ACC112 (cell line): ENCODE results near the gene PAPLN.

Source experiments
- H2AFZ ChIP-seq: fragments of 200-600 bp; sonication (generic); one replicate; pipeline ENCODE4 v1.6.0; 2017; ENCODE audit warnings: antibody characterized with exemption, low read length; ENCODE audit not compliant: unreplicated experiment
- H3K27ac ChIP-seq: fragments of 200-600 bp; sonication (generic); 2 replicates; pipeline ENCODE4 v1.5.1; 2014; ENCODE audit warnings: low read depth, mild to moderate bottlenecking, antibody characterized with exemption, low read length, moderate library complexity
- H3K27me3 ChIP-seq: fragments of 200-600 bp; sonication (generic); 2 replicates; pipeline ENCODE4 v1.6.1; 2014; ENCODE audit warnings: mild to moderate bottlenecking, antibody characterized with exemption, low read length, moderate library complexity, mixed read lengths; ENCODE audit not compliant: insufficient read depth
- H3K36me3 ChIP-seq: fragments of 200-600 bp; sonication (generic); 2 replicates; pipeline ENCODE4 v1.6.1; 2016; ENCODE audit warnings: mild to moderate bottlenecking, antibody characterized with exemption, low read length, moderate library complexity, mixed read lengths; ENCODE audit not compliant: insufficient read depth
- H3K4me1 ChIP-seq: fragments of 200-600 bp; sonication (generic); one replicate; pipeline ENCODE4 v1.6.1; 2016; ENCODE audit warnings: low read length, mixed read lengths; ENCODE audit not compliant: insufficient read depth, unreplicated experiment, control insufficient read depth
- H3K4me3 ChIP-seq: fragments of 200-600 bp; sonication (generic); 2 replicates; pipeline ENCODE4 v1.5.1; 2014; ENCODE audit warnings: mild to moderate bottlenecking, low read depth, low read length
- H3K79me2 ChIP-seq: fragments of 200-600 bp; sonication (generic); one replicate; pipeline ENCODE4 v1.6.0; 2016; ENCODE audit warnings: low read length; ENCODE audit not compliant: control insufficient read depth, unreplicated experiment, insufficient read depth

The PAPLN gene

GRCh38 chr14:73238424-73238852 lies 1.1 kb downstream of the PAPLN start:
- Histone ChIP-seq H3K27me3 (peaks cover 29% of the 10 kb centered on the region), H3K79me2 (no peaks in the 10 kb centered on the region), H2AFZ (peak overlapping the region; percentile 48), H3K36me3 (no peaks in the 10 kb centered on the region), H3K4me1 (peaks cover 31% of the 10 kb centered on the region), H3K4me3 (peak overlapping the region; percentile 77), H3K27ac (no peak overlapping the region)

- Histone ChIP-seq H3K36me3 (no peaks in the 10 kb centered on the region), H2AFZ (no peak overlapping the region), H3K27ac (no peak overlapping the region), H3K4me1 (peaks cover 31% of the 10 kb centered on the region), H3K79me2 (no peaks in the 10 kb centered on the region), H3K27me3 (peaks cover 24% of the 10 kb centered on the region), H3K4me3 (peak overlapping the region; percentile 77)
Measured at GRCh38 chr14:73238941-73239340, 1.6 kb downstream of the PAPLN start.

- H3K79me2 ChIP-seq = no peaks in the 10 kb centered on the region
- H2AFZ ChIP-seq = no peak overlapping the region
- no peak overlapping the region for H3K27ac ChIP-seq
- no peaks in the 10 kb centered on the region for H3K36me3 ChIP-seq
- H3K4me1 ChIP-seq = peaks cover 31% of the 10 kb centered on the region
- H3K27me3 ChIP-seq = peaks cover 17% of the 10 kb centered on the region
- H3K4me3 ChIP-seq = peak overlapping the region; percentile 77
Measured at GRCh38 chr14:73239393-73240241, 2.3 kb downstream of the PAPLN start.

GRCh38 chr14:73240816-73241480 lies 3.6 kb downstream of the PAPLN start:
- Histone ChIP-seq H2AFZ (no peak overlapping the region), H3K27me3 (peaks cover 11% of the 10 kb centered on the region), H3K4me1 (peaks cover 24% of the 10 kb centered on the region), H3K4me3 (no peak overlapping the region), H3K36me3 (no peaks in the 10 kb centered on the region), H3K27ac (no peak overlapping the region), H3K79me2 (no peaks in the 10 kb centered on the region)

GRCh38 chr14:73241481-73242165 lies 4.3 kb downstream of the PAPLN start:
- Histone ChIP-seq H3K79me2 (no peaks in the 10 kb centered on the region), H3K27ac (no peak overlapping the region), H3K27me3 (peaks cover 11% of the 10 kb centered on the region; the same call in 1 of the 2 replicates), H3K4me1 (peaks cover 24% of the 10 kb centered on the region), H3K36me3 (no peaks in the 10 kb centered on the region), H2AFZ (no peak overlapping the region), H3K4me3 (no peak overlapping the region)

- Histone ChIP-seq H3K4me1 (peaks cover 20% of the 10 kb centered on the region), H3K36me3 (no peaks in the 10 kb centered on the region), H2AFZ (no peak overlapping the region), H3K27ac (no peak overlapping the region), H3K27me3 (peaks cover 4% of the 10 kb centered on the region; the same call in 1 of the 2 replicates), H3K79me2 (no peaks in the 10 kb centered on the region), H3K4me3 (peak overlapping the region; percentile 19)
Measured at GRCh38 chr14:73242357-73242901, 5.1 kb downstream of the PAPLN start.

GRCh38 chr14:73243341-73243740 lies 6.0 kb downstream of the PAPLN start:
- no peak overlapping the region for H3K4me3 ChIP-seq

GRCh38 chr14:73243748-73244147 lies 6.4 kb downstream of the PAPLN start:
- Histone ChIP-seq H2AFZ (no peak overlapping the region), H3K27ac (no peak overlapping the region), H3K27me3 (no peaks in the 10 kb centered on the region), H3K4me3 (no peak overlapping the region), H3K36me3 (no peaks in the 10 kb centered on the region), H3K4me1 (peaks cover 20% of the 10 kb centered on the region), H3K79me2 (no peaks in the 10 kb centered on the region)

More at GRCh38 chr14:73243341-73243740, 6.0 kb downstream of the PAPLN start:
- Histone ChIP-seq H3K79me2 (no peaks in the 10 kb centered on the region), H3K36me3 (no peaks in the 10 kb centered on the region), H2AFZ (no peak overlapping the region), H3K27me3 (no peaks in the 10 kb centered on the region), H3K4me1 (peaks cover 20% of the 10 kb centered on the region), H3K27ac (no peak overlapping the region)

- Histone ChIP-seq H2AFZ (no peak overlapping the region), H3K36me3 (no peaks in the 10 kb centered on the region), H3K27me3 (no peaks in the 10 kb centered on the region), H3K79me2 (no peaks in the 10 kb centered on the region), H3K27ac (no peak overlapping the region), H3K4me1 (peaks cover 14% of the 10 kb centered on the region), H3K4me3 (no peak overlapping the region)
Measured at GRCh38 chr14:73244541-73245290, 7.4 kb downstream of the PAPLN start.
